ENCODE measurements around the gene UBE2J2.

UBE2J2 gene

GRCh38 chr1:1211541-1212441, 61.9 kb downstream of the UBE2J2 start:
- DNase-seq (ENCODE audit: low spot score): no peak

- DNase-seq (ENCODE audit: low spot score): no peak
Measured at GRCh38 chr1:1210726-1211540, 62.7 kb downstream of the UBE2J2 start.

- DNase-seq (ENCODE audit: low spot score): no peak
Measured at GRCh38 chr1:1208713-1209433, 64.8 kb downstream of the UBE2J2 start.

- DNase-seq (ENCODE audit: low spot score): no peak
Measured at GRCh38 chr1:1207571-1207892, 66.1 kb downstream of the UBE2J2 start.

GRCh38 chr1:1206966-1207531, 66.6 kb downstream of the UBE2J2 start:
- no peak for DNase-seq (ENCODE audit: low spot score)

GRCh38 chr1:1206376-1206965, 67.2 kb downstream of the UBE2J2 start, which contains the start of gene TNFRSF18:
Gene TNFRSF18, minus strand, starts transcription at chr1:1206592. Its CDS starts 21 bp downstream, at chr1:1206571.
- no peak for DNase-seq (ENCODE audit: low spot score)

- DNase-seq (ENCODE audit: low spot score): no peak
Measured at GRCh38 chr1:1205769-1206375, 67.8 kb downstream of the UBE2J2 start.

GRCh38 chr1:1204998-1205768, 68.5 kb downstream of the UBE2J2 start:
- no peak for DNase-seq (ENCODE audit: low spot score)

- DNase-seq (ENCODE audit: low spot score): no peak
Measured at GRCh38 chr1:1204425-1204920, 69.2 kb downstream of the UBE2J2 start.

All from HuH-7 (cell line).